ENCODE measurements around the gene ZNF385C. TPM values are rescaled to one million over a fixed set of nuclear protein-coding genes. Genes with fewer than 3 reads are reported as not detected.

Gene ZNF385C
- total RNA-seq, 2 experiments from 2014 or later = 0.67 to 0.85 TPM

DNA sequence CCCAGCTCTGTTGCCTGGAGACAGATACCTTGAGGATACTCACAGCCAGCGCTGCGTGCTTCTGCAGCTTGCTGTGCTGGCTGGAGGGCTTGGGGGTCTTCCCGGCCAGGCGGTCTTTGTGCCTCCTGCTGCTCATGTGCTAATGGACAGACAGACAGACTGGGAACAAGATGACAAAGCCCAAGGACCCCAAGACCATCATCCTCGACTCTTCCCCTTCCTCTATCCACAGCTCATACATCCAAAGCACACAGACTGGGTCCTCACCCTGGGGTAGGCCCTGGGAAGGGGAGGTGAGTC, 70.7 kb downstream of the ZNF385C start:
- Histone ChIP-seq H3K36me3 (ENCODE audit: insufficient read depth, low read length) (peaks cover 27% of the 10 kb centered on the region), H2AFZ (ENCODE audit: low read length) (no peak overlapping the region), H4K20me1 (ENCODE audit: insufficient read depth, low read length) (no peaks in the 10 kb centered on the region), H3K9me2 (ENCODE audit: insufficient read depth, low read length) (no peaks in the 10 kb centered on the region), H3K79me2 (ENCODE audit: insufficient read depth, low read depth, low read length) (no peaks in the 10 kb centered on the region), H3K4me3 (ENCODE audit: low read depth, low read length, poor library complexity, severe bottlenecking) (no peak overlapping the region), H3K9me3 (ENCODE audit: low read length) (no peaks in the 10 kb centered on the region), H3K4me2 (ENCODE audit: low read length) (no peak overlapping the region), H3K27ac (ENCODE audit: low read depth, low read length, poor library complexity, severe bottlenecking) (no peak overlapping the region), H3K4me1 (ENCODE audit: insufficient read depth, low read length, poor library complexity, severe bottlenecking) (peaks cover 16% of the 10 kb centered on the region)
- no peak for TF ChIP-seq EZH2phosphoT487 (IDR thresholded peaks at IDR 0.05; ENCODE audit: borderline replicate concordance, low read depth, low read length)
- TF ChIP-seq, protein P1, sequence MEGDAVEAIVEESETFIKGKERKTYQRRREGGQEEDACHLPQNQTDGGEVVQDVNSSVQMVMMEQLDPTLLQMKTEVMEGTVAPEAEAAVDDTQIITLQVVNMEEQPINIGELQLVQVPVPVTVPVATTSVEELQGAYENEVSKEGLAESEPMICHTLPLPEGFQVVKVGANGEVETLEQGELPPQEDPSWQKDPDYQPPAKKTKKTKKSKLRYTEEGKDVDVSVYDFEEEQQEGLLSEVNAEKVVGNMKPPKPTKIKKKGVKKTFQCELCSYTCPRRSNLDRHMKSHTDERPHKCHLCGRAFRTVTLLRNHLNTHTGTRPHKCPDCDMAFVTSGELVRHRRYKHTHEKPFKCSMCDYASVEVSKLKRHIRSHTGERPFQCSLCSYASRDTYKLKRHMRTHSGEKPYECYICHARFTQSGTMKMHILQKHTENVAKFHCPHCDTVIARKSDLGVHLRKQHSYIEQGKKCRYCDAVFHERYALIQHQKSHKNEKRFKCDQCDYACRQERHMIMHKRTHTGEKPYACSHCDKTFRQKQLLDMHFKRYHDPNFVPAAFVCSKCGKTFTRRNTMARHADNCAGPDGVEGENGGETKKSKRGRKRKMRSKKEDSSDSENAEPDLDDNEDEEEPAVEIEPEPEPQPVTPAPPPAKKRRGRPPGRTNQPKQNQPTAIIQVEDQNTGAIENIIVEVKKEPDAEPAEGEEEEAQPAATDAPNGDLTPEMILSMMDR (conservative IDR thresholded peaks at IDR 0.05; ENCODE audit: low read length) = no peak
- no peak for DNase-seq (ENCODE audit: low spot score)
- ChIA-PET POLR2A (interaction anchor here (0.6 kb wide), 2 partner anchors 62 to 88 kb away, joined by 3 to 7 read pairs; no protein-coding TSS in a partner anchor), CTCF (ENCODE audit: unreplicated experiment) (no interaction called here)
- intact Hi-C loops (cut with micrococcal nuclease; ENCODE audit: unreplicated experiment) = no loop called here
- no TSS peak for BruUV-seq (replicated peaks)

DNA sequence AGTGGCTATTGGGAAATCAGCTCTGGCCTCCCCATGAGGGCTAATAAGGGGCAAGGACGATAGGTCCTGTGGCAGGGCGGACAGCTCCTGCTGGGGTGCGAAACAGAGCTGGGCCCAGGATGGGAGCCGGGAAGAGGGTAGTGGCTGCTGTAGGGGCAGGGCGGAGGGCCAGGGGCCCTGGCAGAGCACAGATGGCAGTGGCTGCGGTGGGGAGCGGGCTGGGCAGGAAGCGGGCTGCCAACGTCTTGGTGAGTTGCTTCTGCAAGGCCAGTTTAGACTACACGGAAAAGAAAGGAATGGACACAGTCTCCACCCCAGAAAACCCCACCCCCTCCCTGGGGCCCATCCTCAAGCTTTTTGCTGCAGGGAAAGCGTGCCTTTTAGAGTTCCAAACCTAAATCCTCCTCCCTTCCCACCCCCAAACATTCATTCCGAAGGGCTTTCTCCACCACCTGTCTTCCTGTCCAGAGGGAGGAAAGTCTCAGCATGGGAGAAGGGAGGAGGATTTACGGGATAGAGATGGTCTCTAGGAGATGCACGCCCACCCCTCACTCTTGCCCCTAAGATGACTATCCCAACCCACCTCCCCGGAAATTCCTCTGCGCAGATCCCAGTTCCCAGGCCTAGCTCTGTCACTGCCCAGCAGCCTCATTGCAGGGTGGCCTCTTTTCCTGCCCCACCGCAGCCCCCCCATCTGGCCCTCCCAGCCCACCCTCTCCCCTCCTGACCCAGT, 71.2 kb downstream of the ZNF385C start:
- H3K27ac ChIP-seq (ENCODE audit: low read depth, low read length, poor library complexity, severe bottlenecking) = no peak overlapping the region
- no peak for TF ChIP-seq EZH2phosphoT487 (IDR thresholded peaks at IDR 0.05; ENCODE audit: borderline replicate concordance, low read depth, low read length)
- TF ChIP-seq, protein P1 (conservative IDR thresholded peaks at IDR 0.05; ENCODE audit: low read length) = no peak
- ChIA-PET POLR2A (interaction anchor here (0.6 to 1.5 kb wide), 4 partner anchors 10 to 997 kb away, joined by 3 to 7 read pairs (median 3); partner anchors contain the start of gene DNAJC7), CTCF (ENCODE audit: unreplicated experiment) (no interaction called here)
- no TSS peak for BruUV-seq (replicated peaks)
- H3K9me3 ChIP-seq (ENCODE audit: low read length) = no peaks in the 10 kb centered on the region
- no peaks in the 10 kb centered on the region for H3K9me2 ChIP-seq (ENCODE audit: insufficient read depth, low read length)
- no peak overlapping the region for H3K4me2 ChIP-seq (ENCODE audit: low read length)
- no peak for DNase-seq (ENCODE audit: low spot score)
- intact Hi-C loops (cut with micrococcal nuclease; ENCODE audit: unreplicated experiment) = no loop called here
- H3K79me2 ChIP-seq (ENCODE audit: insufficient read depth, low read depth, low read length) = no peaks in the 10 kb centered on the region
- peaks cover 31% of the 10 kb centered on the region for H3K36me3 ChIP-seq (ENCODE audit: insufficient read depth, low read length)
- H3K4me3 ChIP-seq (ENCODE audit: low read depth, low read length, poor library complexity, severe bottlenecking) = no peak overlapping the region
- no peaks in the 10 kb centered on the region for H4K20me1 ChIP-seq (ENCODE audit: insufficient read depth, low read length)
- no peak overlapping the region for H2AFZ ChIP-seq (ENCODE audit: low read length)
- H3K4me1 ChIP-seq (ENCODE audit: insufficient read depth, low read length, poor library complexity, severe bottlenecking) = peaks cover 16% of the 10 kb centered on the region

DNA sequence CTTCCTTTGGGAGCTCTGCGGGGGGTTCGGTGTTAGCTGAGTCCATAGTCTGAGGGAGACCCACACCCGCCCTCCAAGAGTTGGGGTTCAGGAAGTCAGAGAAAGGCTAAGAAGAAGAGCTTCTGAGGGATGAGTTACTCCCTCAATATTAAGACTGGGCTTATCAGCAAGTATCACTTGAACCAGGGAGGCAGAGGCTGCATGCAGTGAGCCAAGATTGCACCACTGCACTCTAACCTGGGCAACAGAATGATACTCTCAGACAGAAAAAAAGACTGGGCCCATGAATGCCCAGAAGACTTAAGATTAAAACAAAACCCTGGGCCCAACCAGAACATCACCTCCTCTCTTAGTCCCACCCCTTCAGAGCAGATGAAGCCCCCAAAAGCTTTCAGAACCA, 72.3 kb downstream of the ZNF385C start:
- Histone ChIP-seq H3K9me3 (ENCODE audit: low read length) (no peaks in the 10 kb centered on the region), H3K36me3 (ENCODE audit: insufficient read depth, low read length) (peaks cover 31% of the 10 kb centered on the region), H3K79me2 (ENCODE audit: insufficient read depth, low read depth, low read length) (peaks cover 3% of the 10 kb centered on the region; the same call in 1 of the 2 replicates), H3K4me1 (ENCODE audit: insufficient read depth, low read length, poor library complexity, severe bottlenecking) (peaks cover 21% of the 10 kb centered on the region), H3K4me3 (ENCODE audit: low read depth, low read length, poor library complexity, severe bottlenecking) (no peak overlapping the region), H3K4me2 (ENCODE audit: low read length) (no peak overlapping the region), H2AFZ (ENCODE audit: low read length) (no peak overlapping the region), H3K9me2 (ENCODE audit: insufficient read depth, low read length) (no peaks in the 10 kb centered on the region), H4K20me1 (ENCODE audit: insufficient read depth, low read length) (no peaks in the 10 kb centered on the region), H3K27ac (ENCODE audit: low read depth, low read length, poor library complexity, severe bottlenecking) (no peak overlapping the region)
- no TSS peak for BruUV-seq (replicated peaks)
- intact Hi-C loops (cut with micrococcal nuclease; ENCODE audit: unreplicated experiment) = loop anchor here (1.0 to 2.0 kb wide), 4 partner anchors 41 to 155 kb away; partner anchors contain the start of genes KCNH4 and ZNF385C
- no peak for DNase-seq (ENCODE audit: low spot score)
- POLR2A ChIA-PET = interaction anchor here (1.1 to 1.5 kb wide), 2 partner anchors 9 to 95 kb away, joined by 3 read pairs; partner anchors contain the start of genes DNAJC7 and KAT2A
- CTCF ChIA-PET (ENCODE audit: unreplicated experiment) = no interaction called here
- TF ChIP-seq, protein P1 (conservative IDR thresholded peaks at IDR 0.05; ENCODE audit: low read length) = no peak

All from OCI-LY7 (cell line).